ENCODE data around the gene MEF2B. TPM values are rescaled to one million over a fixed set of nuclear protein-coding genes. Genes with fewer than 3 reads are reported as not detected.

The MEF2B gene
- total and polyA plus RNA-seq, 2 donors (not counting 3 experiments of a cell fraction or from before 2014, with no cell fraction given) = 0.52 to 1.2 TPM

GRCh38 chr19:19154768-19155494 is 15.1 kb downstream of the MEF2B start:
- H3K9ac ChIP-seq (replicated peaks; ENCODE audit: extremely low read depth, insufficient read depth, low read length) = no peak overlapping the region
- TF ChIP-seq MYC (IDR thresholded peaks at IDR 0.05; ENCODE audit: low read depth, low read length) = no peak
- no peak for TF ChIP-seq CTCF (IDR thresholded peaks at IDR 0.05; ENCODE audit: extremely low read depth in 1 of 2, insufficient read depth in 1 of 2, low read depth in 1 of 2, low read length in 2 of 2)
- no peak for TF ChIP-seq FOS (IDR thresholded peaks at IDR 0.05; ENCODE audit: borderline replicate concordance, insufficient read depth, low read length)
- no peak for TF ChIP-seq POLR2AphosphoS5 (IDR thresholded peaks at IDR 0.05; ENCODE audit: insufficient read depth, low read depth, low read length)
- no peak for TF ChIP-seq MAX (IDR thresholded peaks at IDR 0.05; ENCODE audit: insufficient read depth, insufficient read length)
- TF ChIP-seq GATA2 (IDR thresholded peaks at IDR 0.05; ENCODE audit: insufficient read depth, insufficient read length, low read depth, low read length) = no peak
- TF ChIP-seq POLR2A (IDR thresholded peaks at IDR 0.05; ENCODE audit: low read depth, low read length) = no peak
- no peak for TF ChIP-seq EZH2 (IDR thresholded peaks at IDR 0.05; ENCODE audit: borderline replicate concordance, low read depth, low read length, severe bottlenecking)
- no peak for TF ChIP-seq JUN (IDR thresholded peaks at IDR 0.05; ENCODE audit: borderline replicate concordance, insufficient read depth, insufficient read length, low read depth)
- no peaks in the 10 kb centered on the region for H3K27me3 ChIP-seq (ENCODE audit: control insufficient read depth in 2 of 2, insufficient read depth in 2 of 2, low read length in 2 of 2)
- H3K4me3 ChIP-seq (replicated peaks in 1 of 3; ENCODE audit: insufficient read depth in 1 of 3, low read depth in 1 of 3, low read length in 3 of 3) = no peak overlapping the region
- CTCF ChIA-PET = interaction anchor here (0.7 to 4.4 kb wide), 3 partner anchors 9 to 20 kb away, joined by 3 to 23 read pairs (median 9); no protein-coding TSS in a partner anchor
- no peaks in the 10 kb centered on the region for H3K9me3 ChIP-seq (replicated peaks; ENCODE audit: control insufficient read depth, insufficient read depth, low read length)
- no peaks in the 10 kb centered on the region for H3K4me1 ChIP-seq (ENCODE audit: control insufficient read depth, extremely low read depth, insufficient read depth, low read length)
- POLR2A ChIA-PET = interaction anchor here (0.6 kb wide), 1 partner anchor 862 kb away, joined by 6 read pairs; no protein-coding TSS in a partner anchor
- no peak overlapping the region for H3K27ac ChIP-seq (ENCODE audit: insufficient read depth, low read depth, low read length)
- no peak overlapping the region for H3K4me2 ChIP-seq (ENCODE audit: insufficient read depth, low read length)
- H3K36me3 ChIP-seq (ENCODE audit: control insufficient read depth in 2 of 2, extremely low read depth in 1 of 2, insufficient read depth in 2 of 2, low read length in 2 of 2) = no peaks in the 10 kb centered on the region
- no peaks in the 10 kb centered on the region for H3K79me2 ChIP-seq (ENCODE audit: control insufficient read depth, insufficient read depth, low read length)
- dilution Hi-C loops (cut with MboI; ENCODE audit: extremely low pct_ligation_motif_present, low sequenced_read_pairs) = no loop called here
- DNase-seq (ENCODE audit: low read depth, low spot score) (no peak), FAIRE-seq (no peak)
- no peaks in the 10 kb centered on the region for H4K20me1 ChIP-seq (replicated peaks; ENCODE audit: control insufficient read depth, extremely low read depth, insufficient read depth, low read length)
- no peaks in the 10 kb centered on the region for H3K9me1 ChIP-seq (replicated peaks; ENCODE audit: control insufficient read depth, extremely low read depth, insufficient read depth, low read length)
- intact Hi-C loops (cut with micrococcal nuclease) = no loop called here
- BruUV-seq (replicated peaks) = no TSS peak
- no peak overlapping the region for H2AFZ ChIP-seq (ENCODE audit: low read depth, low read length)
